HG02870 (cell line): ENCODE measurements around the gene GRM8.

ENCODE experiments used
- ATAC-seq: cut with Tn5 transposase; IDR thresholded peaks from one replicate; pipeline ENCODE4 v1.9.1; 2021; ENCODE audit warnings: mild to moderate bottlenecking, moderate library complexity; ENCODE audit not compliant: unreplicated experiment

The GRM8 gene

DNA sequence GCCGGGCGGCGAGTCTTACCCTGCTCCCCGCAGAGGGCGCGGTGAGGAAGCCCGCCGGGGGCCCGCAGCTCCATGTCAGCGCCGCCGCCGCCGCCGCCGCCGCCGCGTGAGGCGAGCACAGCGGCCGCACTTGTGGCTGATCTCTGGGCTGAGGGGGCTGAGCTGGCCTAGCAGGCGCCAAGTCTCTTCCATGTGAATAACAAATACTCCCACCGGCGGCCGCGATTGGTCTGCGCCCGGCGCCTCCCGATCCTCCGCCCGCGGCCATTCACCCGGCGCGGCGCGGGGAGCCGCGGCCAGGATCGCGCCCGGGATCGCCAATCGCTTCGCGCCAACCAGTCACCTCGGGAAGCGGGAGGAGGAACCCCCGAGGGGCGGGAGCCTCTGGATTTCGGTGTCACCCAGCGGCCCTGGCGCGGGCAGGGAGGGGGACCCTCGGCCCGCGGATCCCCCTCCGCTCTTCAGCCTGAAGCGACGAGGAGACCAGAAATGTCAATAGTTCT is at the start of gene GRM8:
Gene GRM8 (minus strand): TSS at position 164 of the 503 bp plus-strand sequence.
- ATAC-seq: no peak

GRCh38 chr7:127290801-127291361 is 38.1 kb upstream of the GRM8 start:
- no peak for ATAC-seq

DNA sequence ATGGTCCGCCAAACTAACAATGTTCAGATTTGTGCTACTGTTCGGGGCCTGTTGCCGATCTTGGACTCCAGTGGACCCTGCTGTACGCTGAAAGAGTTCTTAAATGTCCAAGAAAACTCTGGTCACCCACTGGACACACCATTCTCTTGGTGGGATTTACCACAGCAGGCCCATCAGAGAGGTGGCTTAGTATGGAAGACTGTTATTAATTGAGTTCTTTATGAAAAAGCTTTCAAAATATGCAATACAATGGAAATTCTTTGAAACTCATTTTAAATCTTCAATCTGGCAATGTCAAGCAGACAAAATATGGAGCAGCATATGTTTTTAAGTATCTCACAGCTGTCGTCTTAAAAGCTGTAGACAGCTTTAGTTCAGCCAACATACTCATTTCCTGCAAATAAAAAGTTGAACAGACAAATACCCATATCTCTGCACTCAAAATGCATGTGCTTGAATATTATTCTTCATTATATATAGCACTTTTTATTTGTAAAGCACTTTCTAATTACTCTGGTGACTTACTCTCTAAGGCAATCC is 37.4 kb upstream of the GRM8 start:
- no peak for ATAC-seq

GRCh38 chr7:127287133-127287532 is 34.4 kb upstream of the GRM8 start:
- no peak for ATAC-seq

DNA sequence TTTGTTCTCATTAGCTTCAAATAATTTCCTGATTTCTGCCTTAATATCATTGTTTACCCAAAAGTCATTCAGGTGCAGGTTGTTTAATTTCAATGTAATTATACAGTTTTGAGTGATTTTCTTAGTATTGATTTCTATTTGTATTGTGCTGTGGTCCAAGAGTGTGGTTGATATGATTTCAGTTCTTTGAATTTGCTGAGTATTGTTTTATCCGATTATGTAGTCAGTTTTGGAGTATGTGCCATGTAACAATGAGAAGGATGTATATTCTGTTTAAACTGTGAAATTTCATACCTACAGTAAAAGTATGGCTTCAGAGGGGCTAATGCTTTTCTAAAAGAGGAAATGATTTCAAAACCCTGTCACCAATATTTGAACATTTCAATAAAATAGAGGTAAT is 17.4 kb upstream of the GRM8 start:
- ATAC-seq: no peak

DNA sequence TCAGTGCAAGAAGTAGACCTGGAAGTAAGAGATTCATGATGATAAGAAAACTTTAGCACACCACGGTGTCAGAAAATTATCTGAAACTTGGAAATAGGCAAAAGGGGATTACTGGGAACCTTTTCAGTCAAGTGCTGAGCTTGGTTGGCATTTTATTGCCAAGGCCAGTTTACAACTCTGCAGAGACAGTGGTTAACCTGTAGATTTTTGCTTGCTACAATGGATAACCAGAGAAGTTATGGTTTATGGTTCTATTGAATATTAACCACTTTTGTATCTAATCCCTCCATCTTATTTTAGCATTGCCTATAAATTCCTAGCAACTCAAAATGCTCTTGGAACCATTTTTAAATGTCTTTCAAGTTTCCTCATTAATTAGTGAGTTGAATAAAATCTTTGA is 13.3 kb upstream of the GRM8 start:
- ATAC-seq: no peak

- no peak for ATAC-seq
Measured at GRCh38 chr7:127264219-127264618, 11.5 kb upstream of the GRM8 start.

GRCh38 chr7:127258111-127258510 is 5.4 kb upstream of the GRM8 start:
- ATAC-seq: no peak

DNA sequence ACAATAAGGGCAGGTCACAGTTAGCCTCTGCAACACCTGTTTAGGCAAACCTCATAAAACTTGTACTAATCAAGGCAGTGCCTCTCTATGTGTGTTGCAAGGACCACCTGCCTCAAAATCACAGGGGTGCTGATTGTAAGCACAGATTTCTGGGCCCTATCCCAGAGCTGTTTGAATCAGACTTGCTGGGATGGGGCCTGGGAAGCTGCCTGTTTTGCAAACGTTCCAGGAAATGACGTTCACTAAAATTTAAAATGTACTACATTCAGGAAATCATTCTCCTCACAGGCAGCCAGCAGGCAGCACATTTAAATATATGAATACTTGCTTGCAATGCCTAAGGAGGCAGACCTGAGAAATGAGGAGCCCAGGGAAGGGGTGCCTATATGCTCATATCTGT is 4.3 kb upstream of the GRM8 start:
- ATAC-seq: no peak

- no peak for ATAC-seq
Measured at GRCh38 chr7:127256041-127256725, 3.4 kb upstream of the GRM8 start.

DNA sequence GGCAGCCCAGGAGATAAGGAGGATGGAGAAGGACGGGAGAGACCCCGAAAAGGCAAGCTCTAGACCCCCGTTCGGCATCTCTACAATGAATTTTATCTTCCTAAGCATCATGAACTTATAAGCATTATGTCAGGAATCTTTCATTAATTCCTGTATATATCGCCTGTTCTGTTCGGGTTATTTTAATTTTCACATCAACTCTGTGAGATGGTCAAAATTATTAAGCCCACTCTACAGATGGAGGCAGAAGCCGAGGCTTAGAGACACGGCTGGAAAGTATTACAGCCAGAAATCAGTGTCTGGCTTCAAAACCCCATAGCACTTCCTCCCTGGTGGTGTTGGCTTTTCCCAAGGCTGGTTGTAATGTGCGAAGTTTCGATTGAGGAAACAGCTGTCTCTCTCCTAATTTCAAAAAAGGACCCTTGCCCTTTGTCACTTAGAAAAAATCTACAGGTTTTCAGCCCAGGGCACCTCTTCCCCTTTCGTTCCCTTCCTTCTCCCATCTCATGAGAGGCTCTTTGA is 1.5 kb upstream of the GRM8 start:
- ATAC-seq: no peak

DNA sequence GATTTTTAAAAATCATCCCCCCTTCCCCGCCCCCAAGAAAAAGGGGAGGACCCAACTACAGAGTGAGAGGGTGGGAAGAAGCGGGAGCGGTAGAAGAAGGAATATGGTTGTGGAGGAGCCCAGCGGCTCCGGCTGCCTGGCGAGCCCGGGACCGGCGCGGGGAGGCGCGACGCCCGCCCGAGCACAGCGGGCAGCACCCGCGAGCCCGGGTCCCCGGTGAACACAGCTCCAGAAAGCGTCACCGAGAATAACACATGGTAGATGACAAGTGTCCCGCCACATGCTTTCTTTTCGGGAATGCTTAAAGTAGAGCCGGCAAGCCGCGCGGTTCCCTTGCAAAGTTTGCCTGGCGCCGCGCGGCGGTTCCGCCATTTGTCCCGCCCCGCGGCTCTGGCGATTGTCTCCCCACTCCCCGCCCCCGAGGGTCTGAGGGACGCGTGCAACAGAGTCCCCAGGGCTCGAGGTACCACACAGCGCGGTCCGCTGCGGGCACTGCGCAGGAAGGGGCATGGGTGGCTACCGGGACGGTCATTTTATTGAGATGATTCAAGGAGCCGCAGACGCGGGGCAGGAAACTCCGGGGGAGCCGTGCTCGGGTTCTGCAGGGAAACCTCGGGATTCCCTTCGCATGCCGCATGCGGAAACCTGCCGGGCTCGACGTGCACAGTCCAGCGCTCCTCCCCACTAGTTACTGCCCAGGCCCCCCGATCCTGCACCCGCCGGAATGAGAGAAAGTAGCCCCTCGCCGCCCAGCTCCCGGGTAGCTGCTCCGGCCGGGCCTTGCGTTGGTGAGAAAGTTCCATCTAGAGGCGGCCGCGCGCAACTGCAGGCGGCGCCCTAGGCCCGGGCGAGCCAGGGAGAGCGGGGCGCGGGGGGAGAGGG is 781 bp upstream of the GRM8 start:
- peak; percentile 82 for ATAC-seq

- no peak for ATAC-seq
Measured at GRCh38 chr7:127252377-127252713, 396 bp downstream of the GRM8 start.

GRCh38 chr7:127251465-127252376 is 1.0 kb downstream of the GRM8 start:
- ATAC-seq: no peak

DNA sequence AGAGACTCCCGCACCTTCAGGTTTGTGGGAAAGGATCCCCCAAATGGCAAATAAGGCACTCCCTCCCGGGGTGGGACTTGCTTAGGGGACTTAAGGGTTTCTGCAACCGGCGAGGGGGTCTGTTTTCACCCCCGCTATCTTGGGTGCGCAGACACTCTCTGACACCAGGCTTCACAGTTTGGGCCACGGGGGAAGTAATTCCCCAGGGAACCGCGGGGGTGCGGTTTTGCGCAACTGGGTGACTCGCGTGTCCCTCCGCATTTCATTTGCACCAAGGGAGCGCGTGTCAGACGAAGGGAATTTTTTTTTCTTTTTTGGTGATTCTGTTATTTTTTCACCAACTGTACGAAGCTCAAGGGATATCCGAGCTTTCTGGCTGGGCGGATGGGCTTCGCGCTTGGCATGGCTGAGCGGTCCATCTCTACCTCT is 1.7 kb downstream of the GRM8 start:
- no peak for ATAC-seq

GRCh38 chr7:127250312-127251035 is 2.3 kb downstream of the GRM8 start:
- no peak for ATAC-seq

DNA sequence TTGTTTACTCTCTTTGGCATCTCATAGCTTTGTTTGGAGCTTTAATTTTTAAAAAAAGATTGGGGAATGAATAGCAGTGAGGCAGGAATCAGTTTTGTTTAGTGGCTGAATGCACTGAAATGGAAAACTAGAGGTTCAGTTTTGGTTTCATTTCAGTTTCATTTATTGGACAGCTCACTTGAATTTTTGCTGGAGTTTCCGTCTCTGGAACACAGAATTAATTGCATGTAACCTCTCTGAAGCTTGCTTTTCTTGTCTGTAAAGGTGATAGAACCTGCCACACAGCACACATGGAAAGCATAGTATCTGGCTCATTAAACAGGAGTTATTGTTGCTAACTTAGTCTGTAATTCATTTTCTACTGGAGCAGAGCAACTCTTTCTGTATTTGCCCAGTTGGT is 7.1 kb downstream of the GRM8 start:
- no peak for ATAC-seq

- ATAC-seq: no peak
Measured at GRCh38 chr7:127245002-127245401, 7.7 kb downstream of the GRM8 start.

DNA sequence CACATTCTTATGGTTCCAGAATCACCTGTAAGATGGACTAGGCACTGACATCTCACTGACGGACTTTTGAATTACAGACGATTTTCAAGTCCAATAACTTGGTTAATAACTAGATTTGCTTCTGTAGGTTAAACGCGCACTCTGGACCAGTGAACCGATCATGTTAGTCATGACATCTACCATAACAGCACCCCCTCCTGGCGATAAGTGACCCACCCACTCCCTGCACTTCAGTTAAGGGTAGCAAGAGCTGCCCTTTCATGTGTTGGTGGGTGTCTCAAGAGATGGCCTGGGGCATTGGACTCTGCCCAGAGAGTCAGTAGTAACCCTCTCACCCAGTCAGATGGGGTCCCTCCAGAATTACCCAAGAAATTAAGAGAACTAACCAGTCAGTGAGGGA is 12.9 kb downstream of the GRM8 start:
- no peak for ATAC-seq

DNA sequence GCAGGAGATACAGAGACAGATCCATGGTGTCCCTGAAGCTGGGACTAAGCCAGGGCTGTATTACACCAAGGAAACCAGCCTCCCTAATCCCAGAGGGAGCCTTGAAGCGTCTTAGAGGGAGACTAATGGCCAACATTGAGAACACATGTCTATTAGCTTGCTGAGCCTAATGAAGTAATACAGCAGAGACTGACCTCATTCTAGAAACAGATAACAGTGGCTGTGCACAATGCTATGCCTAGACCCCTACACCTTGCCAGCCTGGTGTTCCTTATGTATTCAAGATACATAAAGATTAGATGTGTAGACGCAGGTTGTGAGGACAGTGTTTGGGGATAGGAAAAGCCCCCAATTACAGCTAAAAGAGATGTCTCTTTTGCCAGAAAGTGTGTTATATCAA is 19.1 kb downstream of the GRM8 start:
- no peak for ATAC-seq
